ENCODE measurements around the gene MYH14. TPM values are rescaled to one million over a fixed set of nuclear protein-coding genes. Genes with fewer than 3 reads are reported as not detected.

MYH14 gene
- total and polyA plus RNA-seq, 2 of the 4 experiments (the other 2 are of a cell fraction), result not detected

GRCh38 chr19:50207730-50208129 lies 4.3 kb downstream of the MYH14 start:
- WGBS, 2 experiments (ENCODE audit: extremely low coverage in 2 of 2, insufficient read length in 1 of 2), result 10% methylated on average over 2 of the region's 2 CpGs; no CpG with 5 or more reads in 1 of the 2 experiments
- no peak overlapping the region for H2BK15ac ChIP-seq (ENCODE audit: low read depth, low read length)

More at GRCh38 chr19:50207730-50208129, 4.3 kb downstream of the MYH14 start:
- no peak overlapping the region for H2BK5ac ChIP-seq (ENCODE audit: low read depth, low read length, poor library complexity, severe bottlenecking)
- H3K4ac ChIP-seq (ENCODE audit: low read depth, low read length), result no peak overlapping the region
- no peak overlapping the region for H3K18ac ChIP-seq (ENCODE audit: low read depth, low read length)
- BruUV-seq (replicated peaks), result no TSS peak
- H3K9ac ChIP-seq (ENCODE audit: low read depth, low read length), result no peak overlapping the region
- no peak for ATAC-seq (ENCODE audit: low read depth)
- intact Hi-C loops (cut with micrococcal nuclease), result no loop called here
- H3K9me1 ChIP-seq (ENCODE audit: insufficient read depth, low read length), result no peaks in the 10 kb centered on the region
- H3K9me3 ChIP-seq (ENCODE audit: control insufficient read depth, insufficient read depth, low read length), result peaks cover 8% of the 10 kb centered on the region
- no peak overlapping the region for H4K5ac ChIP-seq (ENCODE audit: low read depth, low read length)
- no peak overlapping the region for H3K4me2 ChIP-seq (ENCODE audit: low read depth, low read length)
- H3K4me3 ChIP-seq (ENCODE audit: insufficient read depth, low read depth, low read length), result no peak overlapping the region
- H3K4me1 ChIP-seq (ENCODE audit: control insufficient read depth, insufficient read depth, low read length), result no peaks in the 10 kb centered on the region
- no peak overlapping the region for H3K56ac ChIP-seq (ENCODE audit: extremely low read depth, insufficient read depth, low read length)
- H2AK9ac ChIP-seq (replicated peaks; ENCODE audit: low read depth, low read length, poor library complexity), result no peak overlapping the region
- H2AK5ac ChIP-seq (ENCODE audit: low read depth, low read length), result no peak overlapping the region
- in situ Hi-C loops (cut with MboI; ENCODE audit: low sequenced_read_pairs), result no loop called here
- H2AFZ ChIP-seq (replicated peaks; ENCODE audit: low read length, poor library complexity), result no peak overlapping the region
- CTCF ChIA-PET, result no interaction called here
- TF ChIP-seq RFX5 (IDR thresholded peaks at IDR 0.05; ENCODE audit: low read depth, low read length), result no peak
- TF ChIP-seq BHLHE40 (IDR thresholded peaks at IDR 0.05; ENCODE audit: low read depth, low read length), result no peak
- TF ChIP-seq POLR2A (IDR thresholded peaks at IDR 0.05; ENCODE audit: low read depth, low read length), result no peak
- TF ChIP-seq CHD1 (IDR thresholded peaks at IDR 0.05; ENCODE audit: low read depth, low read length), result no peak
- no peak for TF ChIP-seq CEBPB (IDR thresholded peaks at IDR 0.05; ENCODE audit: low read depth, low read length)
- TF ChIP-seq RAD21 (IDR thresholded peaks at IDR 0.05; ENCODE audit: low read length), result no peak
- no peak for TF ChIP-seq NFE2L2 (IDR thresholded peaks at IDR 0.05; ENCODE audit: low read depth, low read length)
- no peak for TF ChIP-seq FOS (IDR thresholded peaks at IDR 0.05; ENCODE audit: low read depth, low read length)
- TF ChIP-seq RCOR1 (IDR thresholded peaks at IDR 0.05; ENCODE audit: insufficient replicate concordance, low read length), result no peak
- no peaks in the 10 kb centered on the region for H3K79me1 ChIP-seq (ENCODE audit: low read depth in 1 of 2, low read length in 2 of 2)
- no peak overlapping the region for H4K8ac ChIP-seq (ENCODE audit: low read depth in 2 of 2, low read length in 2 of 2)
- no peaks in the 10 kb centered on the region for H4K20me1 ChIP-seq (ENCODE audit: insufficient read depth, low read length)
- peaks cover 3% of the 10 kb centered on the region; the same call in 1 of the 2 replicates for H3K27me3 ChIP-seq (ENCODE audit: control insufficient read depth, insufficient read depth, low read length)
- no peak overlapping the region for H3K23ac ChIP-seq (ENCODE audit: low read depth, low read length)
- no peak overlapping the region for H4K91ac ChIP-seq (ENCODE audit: insufficient read depth, low read depth, low read length)
- no peak overlapping the region for H3K27ac ChIP-seq (ENCODE audit: insufficient read depth, low read length)
- no peaks in the 10 kb centered on the region for H3K36me3 ChIP-seq (ENCODE audit: control insufficient read depth, insufficient read depth, low read length)
- dilution Hi-C loops (cut with HindIII; ENCODE audit: low sequenced_read_pairs, unreplicated experiment), result no loop called here
- no peak for DNase-seq
- no peak overlapping the region for H2BK120ac ChIP-seq (ENCODE audit: low read depth, low read length)
- POLR2A ChIA-PET (ENCODE audit: unreplicated experiment), result no interaction called here
- H2BK20ac ChIP-seq (ENCODE audit: low read depth, low read length), result no peak overlapping the region
- no peak overlapping the region for H3K14ac ChIP-seq (replicated peaks; ENCODE audit: low read depth, low read length)

Data from IMR-90 (cell line).